Stimulated activated CD4-positive, alpha-beta T cell treated with anti-CD3 and anti-CD28 coated beads, Interleukin-1b, Interleukin-23, amount 100 ng/mL, for 4 hours (primary cell): Measurements from ENCODE around the gene TSPAN4.

Experiments
- DNase-seq, 2 donors: peaks; one replicate each; pipeline ENCODE4 v3.0.0-alpha.2; 2020; ENCODE audit warnings: low read depth in 2 of 2

The TSPAN4 gene

DNA sequence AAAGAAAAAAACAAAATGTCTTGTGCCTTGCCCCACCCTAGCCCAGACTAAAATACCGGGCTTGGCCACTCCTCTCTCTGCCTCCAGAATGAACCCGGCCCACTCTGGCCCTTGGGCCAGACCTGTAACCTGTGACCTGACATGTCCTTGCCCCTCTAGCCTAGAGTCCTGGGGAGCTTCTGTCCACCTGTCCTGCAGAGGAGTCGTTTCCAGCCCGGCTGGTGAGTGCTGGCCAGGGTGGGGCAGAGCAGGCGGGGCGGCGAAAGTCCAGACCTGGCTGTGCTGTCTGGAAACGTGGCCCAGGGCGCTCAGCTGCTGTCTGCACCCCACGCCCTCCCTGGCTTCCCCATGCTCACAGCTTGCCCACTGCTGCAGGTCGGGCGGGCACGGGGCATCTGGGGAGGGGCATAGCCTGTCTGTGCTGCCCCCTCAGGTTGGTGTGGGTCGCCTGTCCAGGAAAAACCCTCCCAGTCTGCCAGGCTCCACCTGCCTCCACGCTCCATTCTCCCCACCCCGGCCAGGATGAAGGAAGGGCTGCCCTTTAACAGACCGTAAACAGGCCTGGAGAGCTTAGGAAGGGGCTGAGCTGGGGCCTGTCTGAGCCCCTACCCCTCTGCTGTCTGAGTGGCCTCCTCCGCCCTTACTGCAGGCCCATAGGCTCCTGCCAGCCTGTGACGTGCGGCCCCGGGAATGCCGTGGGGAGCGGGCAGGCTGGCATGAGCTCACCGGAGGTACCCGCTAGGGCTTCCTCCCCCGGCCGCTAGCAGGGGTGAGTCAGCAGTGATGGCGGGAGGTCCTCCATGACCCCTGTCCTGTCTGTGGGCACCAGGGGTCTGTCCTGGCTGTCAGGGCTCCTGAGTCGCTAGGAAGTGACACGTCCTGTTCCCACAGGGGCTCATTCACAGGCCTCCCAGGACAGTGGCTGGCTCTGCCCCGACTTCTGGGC is 8.0 kb upstream of the TSPAN4 start:
- DNase-seq: no peak

DNA sequence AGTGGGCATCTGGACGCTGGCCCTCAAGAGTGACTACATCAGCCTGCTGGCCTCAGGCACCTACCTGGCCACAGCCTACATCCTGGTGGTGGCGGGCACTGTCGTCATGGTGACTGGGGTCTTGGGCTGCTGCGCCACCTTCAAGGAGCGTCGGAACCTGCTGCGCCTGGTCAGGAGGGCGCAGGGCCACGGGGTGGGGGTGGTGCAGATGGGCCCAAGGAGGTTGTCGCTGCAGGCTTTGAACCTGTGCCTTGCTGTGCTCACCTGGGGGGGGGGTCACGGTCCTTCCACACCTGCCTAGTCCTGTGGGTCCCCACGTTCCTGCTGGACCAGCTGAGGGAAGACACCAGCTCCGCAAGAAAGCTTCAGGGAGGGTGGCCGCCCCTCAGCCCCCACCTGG is 6.4 kb upstream of the TSPAN4 start:
- DNase-seq: no peak

DNA sequence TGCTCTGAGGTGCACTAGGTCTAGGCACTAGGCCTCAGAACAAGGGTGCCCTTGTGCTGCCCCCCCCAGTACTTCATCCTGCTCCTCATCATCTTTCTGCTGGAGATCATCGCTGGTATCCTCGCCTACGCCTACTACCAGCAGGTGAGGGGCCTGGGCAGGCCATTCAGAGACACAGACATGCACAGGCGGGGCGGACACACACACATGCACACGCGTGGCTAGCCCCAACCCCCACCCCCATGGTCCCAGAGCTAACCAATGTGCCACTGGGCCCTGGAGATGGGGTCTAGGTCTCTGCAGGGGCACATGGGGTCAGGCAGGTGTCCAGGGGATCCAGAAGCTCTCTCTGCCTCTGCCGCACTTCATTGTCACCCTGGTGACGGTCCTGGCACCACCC is 6.0 kb upstream of the TSPAN4 start:
- DNase-seq: no peak

DNA sequence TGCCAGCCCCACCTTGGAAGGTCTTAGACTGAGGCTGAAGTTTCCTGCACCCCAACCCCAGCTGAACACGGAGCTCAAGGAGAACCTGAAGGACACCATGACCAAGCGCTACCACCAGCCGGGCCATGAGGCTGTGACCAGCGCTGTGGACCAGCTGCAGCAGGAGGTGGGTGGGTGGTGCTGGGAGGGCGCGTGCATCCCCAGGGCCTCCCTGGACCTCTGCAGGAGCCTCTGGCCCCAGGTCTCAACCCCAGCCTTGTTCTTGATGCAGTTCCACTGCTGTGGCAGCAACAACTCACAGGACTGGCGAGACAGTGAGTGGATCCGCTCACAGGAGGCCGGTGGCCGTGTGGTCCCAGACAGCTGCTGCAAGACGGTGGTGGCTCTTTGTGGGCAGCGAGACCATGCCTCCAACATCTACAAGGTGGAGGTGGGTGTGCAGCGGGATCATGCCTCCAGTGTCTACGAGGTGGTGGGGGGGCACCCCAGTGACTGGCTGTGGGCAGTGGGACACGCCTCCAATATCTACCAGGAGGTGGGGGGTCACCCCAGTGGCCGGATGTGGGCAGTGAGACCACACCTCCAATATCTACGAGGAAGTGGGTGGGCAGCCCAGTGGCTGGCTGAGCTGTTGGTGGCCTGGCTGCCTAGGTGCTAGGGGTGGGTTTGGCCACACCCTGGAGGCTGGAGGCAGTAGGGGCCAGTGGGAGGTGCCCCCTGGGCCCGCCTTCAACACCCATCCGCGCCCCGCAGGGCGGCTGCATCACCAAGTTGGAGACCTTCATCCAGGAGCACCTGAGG is 5.3 kb upstream of the TSPAN4 start:
- no peak for DNase-seq

DNA sequence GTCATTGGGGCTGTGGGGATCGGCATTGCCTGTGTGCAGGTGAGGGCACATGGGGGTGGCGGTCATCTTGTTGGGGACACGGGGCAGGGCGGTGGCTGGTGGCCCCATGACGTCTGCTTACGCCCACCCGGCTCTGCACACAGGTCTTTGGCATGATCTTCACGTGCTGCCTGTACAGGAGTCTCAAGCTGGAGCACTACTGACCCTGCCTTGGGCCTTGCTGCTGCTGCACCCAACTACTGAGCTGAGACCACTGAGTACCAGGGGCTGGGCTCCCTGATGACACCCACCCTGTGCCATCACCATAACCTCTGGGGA is 4.7 kb upstream of the TSPAN4 start:
- no peak for DNase-seq

DNA sequence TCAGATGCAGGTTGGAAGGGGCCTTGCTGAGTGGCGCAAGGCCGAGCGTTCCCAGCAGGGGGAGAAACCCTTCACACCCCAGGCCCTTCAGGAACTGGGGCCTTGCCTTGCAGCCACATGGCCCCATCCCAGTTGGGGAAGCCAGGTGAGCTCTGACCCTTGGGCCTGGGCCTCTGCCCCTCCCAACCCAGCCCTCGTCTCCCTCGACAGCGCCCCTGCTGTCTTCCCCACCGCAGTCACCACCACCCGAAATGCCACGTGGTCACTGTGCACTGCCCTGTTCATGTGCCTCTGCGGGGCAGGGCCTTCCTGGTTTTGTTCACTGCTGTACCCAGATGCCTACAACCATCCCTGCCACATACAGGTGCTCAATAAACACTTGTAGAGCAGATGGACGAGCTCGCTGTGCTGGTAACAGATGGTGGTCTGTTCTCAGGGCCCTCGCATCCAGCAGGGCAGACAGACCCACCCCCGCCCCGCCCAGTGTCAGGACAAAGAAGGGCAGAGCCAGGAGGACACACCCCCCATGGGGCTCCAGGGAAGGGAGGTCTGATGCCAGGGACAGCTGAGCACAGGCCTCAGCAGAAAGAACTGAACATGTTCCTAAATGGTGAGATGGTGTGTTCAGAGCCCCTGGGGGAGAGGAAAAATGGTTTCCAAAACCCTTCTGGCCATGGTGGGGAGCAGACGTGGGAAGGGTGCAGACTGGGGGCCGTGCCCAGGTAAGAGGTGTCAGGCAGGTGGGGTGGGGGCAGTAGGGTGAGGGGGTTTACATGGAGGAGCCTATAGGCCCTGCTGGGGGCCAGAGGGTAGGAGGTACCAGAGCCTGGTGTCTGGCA is 4.0 kb upstream of the TSPAN4 start:
- no peak for DNase-seq

DNA sequence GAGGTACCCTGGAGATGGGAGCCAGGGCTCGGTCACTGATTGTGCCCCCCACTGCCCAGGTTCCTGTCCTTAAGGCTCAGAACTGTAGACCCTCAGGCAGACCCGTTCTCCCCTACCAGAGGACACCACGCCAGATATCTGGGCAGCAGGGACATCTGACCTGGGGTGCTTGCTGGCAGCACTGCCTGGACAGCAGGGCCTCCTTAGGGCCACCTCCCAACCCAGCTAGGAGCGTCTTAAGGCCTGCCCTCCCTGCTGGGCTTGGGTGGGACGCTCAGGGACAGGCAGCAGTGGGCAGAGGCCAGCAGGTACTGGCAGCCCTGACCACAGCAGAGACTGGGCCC is 3.4 kb upstream of the TSPAN4 start:
- no peak for DNase-seq

DNA sequence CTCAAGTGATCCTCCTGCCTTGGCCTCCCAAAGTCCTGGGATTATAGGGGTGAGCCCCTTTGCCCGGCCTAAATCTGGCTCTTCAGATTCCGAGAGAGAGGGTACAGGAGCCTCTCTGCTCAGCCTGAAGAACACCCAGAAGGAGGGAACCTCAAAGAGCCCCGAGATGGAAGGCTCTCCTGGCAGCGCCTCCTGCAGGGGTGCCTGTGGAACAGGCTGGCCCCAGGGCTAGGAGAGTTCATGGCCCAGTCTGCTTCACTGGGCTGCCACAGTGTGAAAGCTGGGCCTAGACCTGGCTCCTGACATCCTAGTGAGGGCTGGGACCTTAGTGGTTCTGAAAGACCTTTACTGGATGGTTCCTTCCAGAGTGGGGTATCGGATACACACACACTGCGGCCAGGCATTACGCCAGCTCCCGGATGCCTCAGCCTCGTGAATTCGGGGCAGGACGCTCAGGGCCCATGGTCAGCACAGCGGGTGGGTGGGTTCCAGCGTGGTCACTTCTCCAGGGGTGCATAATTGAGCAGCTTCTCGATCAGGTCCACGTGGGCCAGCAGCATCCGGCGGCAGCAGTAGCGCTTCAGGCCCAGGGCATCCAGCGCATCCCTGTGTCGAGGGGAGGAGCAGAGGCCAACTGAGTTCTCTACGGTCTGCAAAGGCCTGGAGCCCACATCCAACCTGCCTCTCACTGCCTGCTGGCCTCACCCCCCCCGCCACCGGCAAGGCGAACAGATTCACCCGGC is 2.6 kb upstream of the TSPAN4 start:
- no peak for DNase-seq

DNA sequence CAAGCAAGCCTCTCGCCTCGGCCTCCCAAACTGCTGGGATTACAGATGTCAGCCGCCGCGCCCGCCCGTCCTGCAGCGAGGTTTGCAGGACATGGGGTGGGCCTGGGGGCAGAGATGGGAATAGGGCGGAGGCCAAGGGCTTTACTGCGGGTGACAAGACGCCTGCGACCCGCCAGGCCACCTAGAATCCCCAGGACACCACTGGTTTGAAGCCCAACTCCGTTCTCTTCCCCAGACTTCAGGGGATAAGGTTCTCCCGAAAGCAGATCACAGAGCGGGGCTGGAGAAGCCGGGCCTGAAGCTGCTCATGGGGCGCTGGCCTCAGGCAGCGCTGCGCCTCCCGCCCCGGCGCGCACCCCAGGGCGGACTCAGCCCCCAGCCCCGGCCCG is 677 bp upstream of the TSPAN4 start:
- no peak for DNase-seq

DNA sequence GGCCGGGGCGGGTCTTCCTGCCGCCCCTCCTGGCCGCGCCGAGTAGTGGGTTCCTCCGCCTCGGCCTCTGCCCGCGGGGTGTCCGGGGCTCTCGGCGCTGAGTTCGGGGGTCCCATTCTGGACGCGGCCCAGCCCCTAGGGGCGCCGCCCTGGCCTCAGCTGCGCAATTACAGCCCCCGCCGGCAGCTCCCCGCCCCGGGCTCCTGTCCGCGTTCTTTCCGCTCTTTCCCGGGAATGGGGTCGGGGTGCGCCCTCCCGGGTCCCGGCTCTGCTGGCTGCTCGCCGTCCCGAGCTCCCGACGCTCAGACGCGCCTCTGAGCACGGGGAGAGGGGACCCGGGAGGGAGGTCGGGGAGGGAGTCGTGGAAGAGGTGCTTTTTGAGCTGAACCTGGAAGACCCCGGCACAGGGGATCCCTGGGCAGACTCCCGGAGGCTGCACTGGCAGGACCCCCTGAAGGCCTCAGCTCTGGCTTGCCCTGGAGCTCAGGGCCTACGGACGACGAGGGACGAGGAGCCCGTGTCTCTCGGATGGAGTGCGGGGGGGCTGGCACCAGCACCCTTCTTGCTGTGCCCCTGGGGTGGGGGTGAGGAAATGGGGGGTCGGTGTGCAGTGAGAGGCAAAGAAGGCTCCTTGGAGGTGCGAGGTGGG is 558 bp downstream of the TSPAN4 start:
- DNase-seq: no peak

DNA sequence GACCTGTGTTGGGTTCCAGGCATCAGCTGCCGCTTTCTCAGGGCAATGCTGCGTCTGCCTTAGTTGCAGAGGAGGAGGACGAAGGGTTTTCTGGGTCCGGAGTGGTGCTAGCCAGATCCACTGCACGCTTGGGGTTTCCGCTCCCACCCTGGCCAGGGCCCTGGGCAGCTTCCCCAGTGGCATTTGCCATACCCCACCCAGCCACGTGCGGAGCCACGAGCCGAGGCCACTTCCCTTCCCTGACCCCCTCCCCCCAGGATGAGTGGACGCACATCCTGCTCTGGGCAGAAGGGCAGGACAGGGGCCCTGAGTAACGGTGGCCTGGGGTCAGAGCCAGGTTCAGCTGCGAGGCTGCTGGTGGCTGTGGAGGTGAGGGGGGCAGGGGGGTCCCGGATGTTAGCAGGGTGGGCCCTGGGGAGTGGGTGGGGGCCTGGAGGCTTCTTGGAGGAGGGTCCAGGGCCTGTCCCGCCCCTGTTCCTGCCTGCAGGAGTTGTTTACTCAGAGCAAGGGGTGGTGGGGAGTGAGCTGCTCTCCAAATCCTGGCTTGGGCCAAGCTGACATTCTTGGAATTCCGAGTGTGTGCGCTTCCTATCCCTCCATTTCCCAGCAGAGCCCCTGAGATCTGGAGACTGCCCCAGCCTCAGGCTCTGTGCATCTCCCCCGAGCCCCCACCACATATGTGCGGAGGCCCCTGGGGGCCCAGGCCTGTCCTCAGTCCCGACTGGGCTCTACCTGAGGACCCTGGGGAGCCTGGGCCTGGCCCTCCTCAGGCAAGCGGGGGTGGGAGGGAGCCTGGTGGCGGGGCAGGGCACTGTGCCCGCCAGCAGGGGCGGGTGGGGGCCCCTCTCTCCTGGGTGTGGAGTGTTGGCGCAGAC is 1.4 kb downstream of the TSPAN4 start:
- DNase-seq: no peak

DNA sequence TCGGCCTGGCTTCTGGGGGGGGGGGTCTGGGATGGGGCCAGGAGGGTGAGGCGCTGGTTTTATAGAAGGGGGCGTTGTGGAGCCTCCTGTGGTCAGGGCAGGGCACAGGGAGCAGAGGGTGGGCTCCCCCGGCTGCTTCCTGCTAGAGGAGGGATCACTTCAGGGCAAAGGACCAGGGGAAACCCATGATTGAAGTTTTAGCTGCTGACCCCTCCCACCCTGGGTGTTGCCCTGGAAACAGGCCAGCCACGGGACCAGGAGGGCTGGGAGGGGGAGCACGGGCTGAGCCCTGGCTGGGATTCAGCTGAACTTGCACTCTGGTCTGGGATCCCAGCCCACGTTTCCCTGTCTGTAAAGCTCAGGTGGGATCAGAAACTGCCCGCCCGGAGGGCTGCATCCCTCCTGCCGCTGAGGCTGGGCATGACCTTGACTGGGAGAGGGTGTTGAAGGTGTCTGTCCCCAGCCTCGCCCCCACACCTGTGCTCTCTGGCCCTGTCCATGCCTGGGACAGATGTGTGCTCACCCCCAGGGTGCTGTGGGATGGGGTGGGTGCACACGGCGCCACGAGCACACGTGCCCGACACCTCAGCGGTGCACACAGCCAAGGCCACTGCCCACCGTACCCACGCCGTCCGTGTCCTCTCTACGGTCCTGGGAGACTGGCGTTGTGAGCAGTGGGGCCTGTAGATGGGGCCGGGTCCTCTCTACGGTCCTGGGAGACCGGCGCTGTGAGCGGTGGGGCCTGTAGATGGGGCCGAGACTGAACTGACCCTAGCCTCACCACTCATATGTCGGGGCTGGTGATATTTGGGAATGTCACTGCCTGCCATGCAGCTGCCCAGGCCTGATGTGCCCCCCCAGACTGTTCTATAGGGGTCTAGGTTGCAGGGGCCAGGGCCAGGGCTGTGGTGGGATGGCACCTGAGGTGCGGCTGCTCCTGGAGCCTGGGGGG is 2.3 kb downstream of the TSPAN4 start:
- DNase-seq: no peak

DNA sequence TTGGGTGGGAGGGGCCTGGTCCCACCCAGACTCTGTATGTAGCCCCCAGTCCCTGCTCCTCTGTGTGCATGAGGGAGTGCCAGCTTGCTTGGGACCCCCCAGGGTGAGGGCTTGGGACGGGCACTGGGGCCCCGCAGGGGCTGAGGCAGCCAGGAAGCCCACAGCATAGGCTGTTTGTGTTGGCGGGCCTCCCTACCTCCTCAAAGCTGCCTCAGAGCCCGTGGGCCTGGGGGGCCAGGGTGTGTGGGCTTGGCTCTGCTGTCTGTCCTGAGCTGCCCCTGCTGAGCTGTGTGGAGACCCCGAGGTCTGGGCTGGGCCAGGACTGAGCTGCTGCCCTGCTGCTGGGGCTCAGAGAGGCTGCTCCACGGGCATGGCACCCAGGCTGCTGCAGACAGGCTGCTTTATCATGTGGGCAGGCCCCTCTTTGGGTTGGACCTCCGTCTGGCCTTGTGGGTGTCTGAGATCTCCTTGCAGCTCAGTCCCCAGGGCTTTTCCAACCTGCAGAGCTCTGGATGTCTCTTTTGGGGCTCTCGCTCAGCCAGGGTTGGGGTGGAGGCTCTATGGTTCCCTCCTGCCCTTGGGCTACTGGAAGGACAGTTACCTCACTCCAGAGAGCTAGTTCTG is 3.3 kb downstream of the TSPAN4 start:
- no peak for DNase-seq

DNA sequence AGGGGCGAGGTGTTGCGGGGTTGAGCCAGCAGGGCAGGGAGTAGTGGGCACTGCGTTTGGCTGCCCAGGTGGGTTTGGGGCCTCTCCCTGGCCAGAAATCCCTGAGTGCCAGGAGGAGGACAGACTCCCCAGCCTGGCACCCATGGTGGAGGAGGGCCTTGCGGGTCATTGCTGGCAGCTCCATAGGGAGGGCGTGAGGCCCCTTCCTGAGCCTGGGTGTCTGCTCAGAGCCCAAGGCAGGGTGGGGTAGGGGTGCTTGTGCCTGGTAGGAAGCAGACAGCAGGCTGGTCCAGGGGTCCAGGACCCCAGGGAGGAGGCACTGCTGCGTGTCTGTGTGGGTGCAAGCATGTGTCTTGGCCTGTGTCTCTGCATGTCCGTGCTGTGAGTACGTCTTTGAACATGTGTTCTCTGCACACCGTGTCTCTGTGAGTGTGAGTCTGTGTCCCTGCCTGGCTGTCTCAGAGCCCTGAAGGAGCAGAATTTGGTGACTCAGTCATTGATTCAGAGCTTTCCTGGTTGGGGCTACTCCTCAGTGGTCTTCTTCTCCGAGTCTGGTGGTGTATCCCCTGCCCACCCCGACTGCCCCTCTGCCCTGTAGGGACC is 3.9 kb downstream of the TSPAN4 start:
- DNase-seq: no peak

DNA sequence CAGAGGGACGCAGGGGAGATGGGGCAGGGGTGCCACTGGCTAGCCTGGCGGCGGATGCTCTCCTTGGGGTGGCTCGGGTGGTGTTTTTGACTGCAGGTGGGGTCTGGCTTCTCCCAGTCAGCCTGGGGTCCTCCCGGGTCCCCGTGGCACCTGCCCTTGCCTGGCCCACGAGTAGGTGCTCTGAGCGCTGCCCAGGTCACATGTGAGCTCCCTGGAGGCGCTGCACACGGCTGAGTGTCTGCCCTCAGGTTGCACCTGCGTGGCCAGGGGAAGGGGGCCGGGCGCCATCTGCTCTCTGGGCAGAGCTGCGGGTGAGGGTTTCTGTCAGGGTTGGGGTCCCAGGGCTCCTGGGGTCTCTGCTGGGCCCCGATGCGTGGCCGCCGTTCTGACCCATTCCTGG is 5.2 kb downstream of the TSPAN4 start:
- no peak for DNase-seq

DNA sequence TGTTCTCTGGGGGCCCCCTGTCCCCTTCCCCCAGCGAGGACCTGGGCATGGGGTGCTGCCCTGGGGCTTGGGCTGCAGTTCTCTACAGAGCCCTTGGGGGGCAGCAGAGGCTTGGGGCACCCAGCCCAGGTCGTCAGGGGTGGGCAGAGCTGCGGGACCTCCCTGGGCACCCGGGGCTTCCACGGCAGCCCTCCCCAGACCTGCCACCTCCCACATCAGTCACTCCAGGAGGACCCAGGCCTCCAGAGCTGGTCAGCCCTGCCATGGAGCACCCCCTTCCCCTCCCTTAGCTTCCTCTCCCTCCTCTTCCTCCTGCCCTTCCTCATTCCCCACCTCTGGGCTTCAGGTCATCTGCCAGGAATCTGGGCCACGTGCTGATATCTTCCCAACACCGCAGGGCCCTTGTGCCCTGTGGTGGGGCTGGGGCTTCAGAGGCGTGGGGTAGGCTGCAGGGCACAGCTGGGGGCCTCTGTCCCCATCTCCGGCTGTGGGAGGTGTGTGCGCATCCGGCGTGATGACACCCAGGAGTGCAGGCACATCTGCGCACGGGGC is 5.8 kb downstream of the TSPAN4 start:
- peak; percentile 55 to 58 for DNase-seq

DNA sequence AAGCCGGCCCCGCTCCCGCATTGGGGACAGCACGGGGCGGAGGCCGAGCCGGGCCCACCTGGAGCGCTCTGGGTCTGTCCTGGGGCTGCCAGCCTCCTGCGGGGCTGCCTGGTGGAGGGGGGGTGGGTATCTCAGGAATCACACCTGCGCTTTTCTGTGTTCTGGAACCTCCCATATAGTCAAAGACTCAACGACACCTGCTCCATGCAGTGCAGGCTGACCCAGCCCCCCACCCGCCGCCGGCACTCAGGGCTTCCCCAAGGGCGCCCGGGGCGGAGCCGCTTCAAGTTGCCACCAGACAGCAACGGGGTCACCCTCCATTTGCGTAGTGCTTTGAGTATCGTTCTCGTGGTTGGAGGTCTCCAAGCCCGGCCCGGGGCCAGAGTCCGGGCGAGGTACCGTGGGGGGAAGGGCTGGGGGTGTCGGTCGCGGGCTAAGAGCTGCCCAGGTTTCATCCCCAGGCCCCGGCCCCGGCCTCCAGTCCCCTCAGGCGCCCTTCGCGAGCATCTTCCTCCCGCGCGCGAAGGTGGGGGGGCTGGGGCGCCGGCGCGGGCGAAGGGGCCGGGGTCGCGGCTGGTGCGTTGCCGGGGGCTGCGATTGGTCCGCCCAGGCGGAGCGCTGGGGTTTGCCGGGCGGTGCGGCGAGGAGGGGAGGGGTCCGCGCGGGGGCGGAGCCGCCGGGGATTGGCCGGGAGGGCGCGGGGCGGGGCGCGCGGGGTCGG is 6.6 kb downstream of the TSPAN4 start:
- peak in 1 of 2 donors; percentile 51 for DNase-seq
